Measurements from ENCODE around the gene TBC1D8. TPM values are rescaled to one million over a fixed set of nuclear protein-coding genes. Genes with fewer than 3 reads are reported as not detected.

TBC1D8 gene
- polyA plus RNA-seq, 3 donors, result 16.1 to 78.0 (median 22.4) TPM

- no peak overlapping the region for H3K9ac ChIP-seq (ENCODE audit: insufficient read depth, low read length, poor library complexity, severe bottlenecking)
These were observed 36.4 kb downstream of the TBC1D8 start for GRCh38 chr2:101114815-101115214.

GRCh38 chr2:101114268-101114783 lies 36.9 kb downstream of the TBC1D8 start:
- Mint-ChIP-seq H3K27ac (peak overlapping the region; percentile 92 to 98 (median 93)), H3K9me3 (no peaks in the 10 kb centered on the region)
- intact Hi-C loops (cut with micrococcal nuclease), result loop anchor here in 1 of 2 donors (10.0 kb wide), 1 partner anchor 80 kb away; no protein-coding TSS in a partner anchor

More at GRCh38 chr2:101114815-101115214, 36.4 kb downstream of the TBC1D8 start:
- H3K4me1 Mint-ChIP-seq, result peaks cover 83% of the 10 kb centered on the region
- H3K9me3 ChIP-seq (replicated peaks in 1 of 2; ENCODE audit: control insufficient read depth in 1 of 2, insufficient read depth in 1 of 2, low read length in 2 of 2), result no peaks in the 10 kb centered on the region
- H2AFZ ChIP-seq (ENCODE audit: insufficient read depth, low read depth, low read length, poor library complexity, severe bottlenecking), result peak overlapping the region; percentile 14
- peaks cover 56% of the 10 kb centered on the region for H3K79me2 ChIP-seq (ENCODE audit: insufficient read depth, low read length)
- H3K4me3 Mint-ChIP-seq, result peak overlapping the region; percentile 64 to 90
- H3K4me1 ChIP-seq (ENCODE audit: control insufficient read depth in 1 of 2, insufficient read depth in 2 of 2, low read length in 2 of 2), result peaks cover 70 to 85% of the 10 kb centered on the region in 2 donors
- intact Hi-C loops (cut with micrococcal nuclease), result loop anchor here in 1 of 2 donors (5.0 to 10.0 kb wide), 2 partner anchors 37 to 80 kb away; partner anchors contain the start of gene TBC1D8
- H3K27me3 ChIP-seq (ENCODE audit: control insufficient read depth in 2 of 2, insufficient read depth in 2 of 2, low read length in 2 of 2), result no peaks in the 10 kb centered on the region
- H3K36me3 Mint-ChIP-seq, result peaks cover 18 to 21% of the 10 kb centered on the region in 2 donors
- peak overlapping the region; percentile 57 to 85 for H3K27ac ChIP-seq (ENCODE audit: low read depth in 1 of 2, low read length in 2 of 2)
- H3K27ac Mint-ChIP-seq, result peak overlapping the region; percentile 92 to 98 (median 93)
- H4K20me1 ChIP-seq (ENCODE audit: insufficient read depth, low read length), result peaks cover 90% of the 10 kb centered on the region
- no peaks in the 10 kb centered on the region for H3K36me3 ChIP-seq (replicated peaks in 1 of 2; ENCODE audit: control insufficient read depth in 1 of 2, insufficient read depth in 2 of 2, low read length in 2 of 2)
- H3K4me2 ChIP-seq (replicated peaks; ENCODE audit: extremely low read depth, low read length, poor library complexity, severe bottlenecking), result peak overlapping the region; percentile 71
- H3K27me3 Mint-ChIP-seq (ENCODE audit: low read depth in 3 of 3), result no peaks in the 10 kb centered on the region
- H3K4me3 ChIP-seq (replicated peaks in 1 of 3; ENCODE audit: low read depth in 2 of 3, low read length in 3 of 3), result peak overlapping the region in 2 of 3 experiments; percentile 5 to 54
- TF ChIP-seq CTCF (IDR thresholded peaks at IDR 0.05), result no peak
- no peaks in the 10 kb centered on the region for H3K9me3 Mint-ChIP-seq
- DNase-seq, result peak; percentile 68 to 80 (median 75)
- WGBS (ENCODE audit: insufficient coverage), result no CpG with 5 or more reads among the region's 6 CpGs

More at GRCh38 chr2:101114268-101114783, 36.9 kb downstream of the TBC1D8 start:
- peak overlapping the region; percentile 71 for H3K4me2 ChIP-seq (replicated peaks; ENCODE audit: extremely low read depth, low read length, poor library complexity, severe bottlenecking)
- H3K4me1 ChIP-seq (ENCODE audit: control insufficient read depth in 1 of 2, insufficient read depth in 2 of 2, low read length in 2 of 2), result peaks cover 70 to 80% of the 10 kb centered on the region in 2 donors
- H3K4me3 ChIP-seq (replicated peaks in 1 of 3; ENCODE audit: low read depth in 2 of 3, low read length in 3 of 3), result peak overlapping the region in 1 of 3 experiments; percentile 54
- peaks cover 17 to 22% of the 10 kb centered on the region in 2 donors for H3K36me3 Mint-ChIP-seq
- peak overlapping the region; percentile 17 to 18 for H3K4me3 Mint-ChIP-seq
- peaks cover 90% of the 10 kb centered on the region for H4K20me1 ChIP-seq (ENCODE audit: insufficient read depth, low read length)
- no peaks in the 10 kb centered on the region for H3K9me3 ChIP-seq (replicated peaks in 1 of 2; ENCODE audit: control insufficient read depth in 1 of 2, insufficient read depth in 1 of 2, low read length in 2 of 2)
- DNase-seq, result no peak
- no peaks in the 10 kb centered on the region for H3K36me3 ChIP-seq (replicated peaks in 1 of 2; ENCODE audit: control insufficient read depth in 1 of 2, insufficient read depth in 2 of 2, low read length in 2 of 2)
- H3K9ac ChIP-seq (ENCODE audit: insufficient read depth, low read length, poor library complexity, severe bottlenecking), result no peak overlapping the region
- peaks cover 80% of the 10 kb centered on the region for H3K4me1 Mint-ChIP-seq
- no peaks in the 10 kb centered on the region for H3K27me3 ChIP-seq (ENCODE audit: control insufficient read depth in 2 of 2, insufficient read depth in 2 of 2, low read length in 2 of 2)
- peak overlapping the region; percentile 57 to 85 for H3K27ac ChIP-seq (ENCODE audit: low read depth in 1 of 2, low read length in 2 of 2)
- H2AFZ ChIP-seq (ENCODE audit: insufficient read depth, low read depth, low read length, poor library complexity, severe bottlenecking), result peak overlapping the region; percentile 14
- TF ChIP-seq CTCF (IDR thresholded peaks at IDR 0.05), result no peak
- WGBS (ENCODE audit: insufficient coverage), result 88% methylated on average over 4 of the region's 5 CpGs
- H3K27me3 Mint-ChIP-seq (ENCODE audit: low read depth in 3 of 3), result no peaks in the 10 kb centered on the region
- peaks cover 61% of the 10 kb centered on the region for H3K79me2 ChIP-seq (ENCODE audit: insufficient read depth, low read length)

Measured in CD14-positive monocyte (primary cell).